Testis (tissue), 3 donors: ENCODE results near the gene AGTR1. TPM values are rescaled to one million over a fixed set of nuclear protein-coding genes. Genes with fewer than 3 reads are reported as not detected.

Experiments used
- DNase-seq: peaks from one replicate; pipeline ENCODE4 v3.0.0-alpha.2; 2019
- H3K27ac ChIP-seq, 2 donors: fragments of 200-600 bp; sonication (generic); one replicate each; pipeline ENCODE4 v1.5.1; 2019
- H3K27me3 ChIP-seq: fragments of 200-600 bp; sonication (generic); one replicate; pipeline ENCODE4 v1.5.1; 2019
- H3K36me3 ChIP-seq: fragments of 200-600 bp; sonication (generic); one replicate; pipeline ENCODE4 v1.5.1; 2017; ENCODE audit warnings: low read depth; ENCODE audit errors: missing control alignments
- H3K4me1 ChIP-seq: fragments of 200-600 bp; sonication (generic); one replicate; pipeline ENCODE4 v1.5.1; 2019
- H3K4me3 ChIP-seq, 2 donors: fragments of 200-600 bp; sonication (generic); one replicate each; pipeline ENCODE4 v1.5.1; 2017 to 2019
- H3K9me3 ChIP-seq: fragments of 200-600 bp; sonication (generic); one replicate; pipeline ENCODE4 v1.5.1; 2017
- CTCF ChIP-seq, 3 experiments: fragments of 450-650 bp in 2 of 3; fragments of 200-600 bp in 1 of 3; sonication (generic) in 1 of 3; IDR thresholded peaks; one replicate each; pipeline ENCODE4 v1.5.1; 2016 to 2019; ENCODE audit warnings: antibody characterized with exemption in 3 of 3, mild to moderate bottlenecking in 2 of 3, moderate library complexity in 1 of 3
- POLR2A ChIP-seq: fragments of 450-650 bp; IDR thresholded peaks from one replicate; pipeline ENCODE4 v1.6.1; 2017; ENCODE audit warnings: antibody characterized with exemption, mild to moderate bottlenecking, moderate library complexity
- WGBS, 2 donors: methylation state at CpG; one replicate each; pipeline ENCODE4 v1.1.5; 2018; 5-methylcytosine and 5-hydroxymethylcytosine counted together
- intact Hi-C: fragments of 100-400 bp; cut with DNase I; formaldehyde crosslinking; loops from one replicate; pipeline ENCODE4 v1.15.1; 2023; ENCODE audit warnings: low total_unique reads
- polyA plus RNA-seq: library from polyadenylated mRNA; stranded (reverse); fragments of 350-450 nt; fragmentation: Illumina TruSeq; extraction: RNeasy Lipid Tissue Mini Kit (QIAGEN cat#74804); gene quantifications from one replicate; pipeline ENCODE4 v1.2.3, GENCODE V29; 2014; ENCODE audit warnings: low read depth, low replicate concordance; ENCODE audit not compliant: insufficient read depth
- total RNA-seq, 2 donors: library from RNA; depleted of rRNA; stranded (reverse); fragments of >200 nt; gene quantifications; one replicate each; pipeline ENCODE4 v1.2.3, GENCODE V29; 2016

AGTR1 gene
- total and polyA plus RNA-seq, 3 donors from 2014 or later, result 4.4 to 7.6 (median 4.8) TPM

- Histone ChIP-seq H3K27ac (no peak overlapping the region), H3K4me1 (no peaks in the 10 kb centered on the region), H3K27me3 (no peaks in the 10 kb centered on the region), H3K36me3 (no peaks in the 10 kb centered on the region), H3K4me3 (no peak overlapping the region), H3K9me3 (no peaks in the 10 kb centered on the region)
- intact Hi-C loops, result no loop called here
- DNase-seq, result no peak
- no peak for TF ChIP-seq CTCF (IDR thresholded peaks at IDR 0.05)
- no peak for TF ChIP-seq POLR2A
- WGBS, 2 donors, result 88 to 92% methylated on average over 5 of the region's 5 CpGs
These were observed 10.7 kb downstream of the AGTR1 start for GRCh38 chr3:148708409-148708808.

GRCh38 chr3:148709560-148710253 is 12.0 kb downstream of the AGTR1 start:
- no peak for DNase-seq
- Histone ChIP-seq H3K27me3 (no peaks in the 10 kb centered on the region), H3K9me3 (no peaks in the 10 kb centered on the region), H3K4me3 (no peak overlapping the region), H3K4me1 (no peaks in the 10 kb centered on the region), H3K36me3 (no peaks in the 10 kb centered on the region), H3K27ac (no peak overlapping the region)
- TF ChIP-seq POLR2A (no peak), CTCF (IDR thresholded peaks at IDR 0.05) (no peak)
- WGBS, 2 donors, result 94 to 96% methylated on average over 2 of the region's 2 CpGs
- intact Hi-C loops, result no loop called here

- Histone ChIP-seq H3K9me3 (no peaks in the 10 kb centered on the region), H3K4me1 (no peaks in the 10 kb centered on the region), H3K4me3 (no peak overlapping the region), H3K36me3 (no peaks in the 10 kb centered on the region), H3K27ac (no peak overlapping the region), H3K27me3 (no peaks in the 10 kb centered on the region)
- no peak for DNase-seq
- intact Hi-C loops, result no loop called here
- no peak for TF ChIP-seq CTCF (IDR thresholded peaks at IDR 0.05)
- no peak for TF ChIP-seq POLR2A
- 91 to 100% methylated on average over 2 of the region's 2 CpGs for WGBS, 2 donors
These were observed 13.0 kb downstream of the AGTR1 start for GRCh38 chr3:148710665-148711064.

- intact Hi-C loops, result no loop called here
- H3K27me3 ChIP-seq, result no peaks in the 10 kb centered on the region
- no peaks in the 10 kb centered on the region for H3K36me3 ChIP-seq
- H3K4me1 ChIP-seq, result no peaks in the 10 kb centered on the region
- no peak for TF ChIP-seq POLR2A
- no peak for TF ChIP-seq CTCF (IDR thresholded peaks at IDR 0.05)
- 85 to 93% methylated on average over 1 of the region's 1 CpG for WGBS, 2 donors
- no peaks in the 10 kb centered on the region for H3K9me3 ChIP-seq
- no peak overlapping the region for H3K27ac ChIP-seq
- H3K4me3 ChIP-seq, result no peak overlapping the region
- DNase-seq, result no peak
These were observed 14.4 kb downstream of the AGTR1 start for GRCh38 chr3:148711981-148712666.
